ENCODE results near the gene CDC42EP4.
"Not testable (repeated sequence)": the region's sequence is repeated elsewhere in the genome, so short reads cannot be mapped to it uniquely, and the experiment has no call there.

The CDC42EP4 gene

DNA sequence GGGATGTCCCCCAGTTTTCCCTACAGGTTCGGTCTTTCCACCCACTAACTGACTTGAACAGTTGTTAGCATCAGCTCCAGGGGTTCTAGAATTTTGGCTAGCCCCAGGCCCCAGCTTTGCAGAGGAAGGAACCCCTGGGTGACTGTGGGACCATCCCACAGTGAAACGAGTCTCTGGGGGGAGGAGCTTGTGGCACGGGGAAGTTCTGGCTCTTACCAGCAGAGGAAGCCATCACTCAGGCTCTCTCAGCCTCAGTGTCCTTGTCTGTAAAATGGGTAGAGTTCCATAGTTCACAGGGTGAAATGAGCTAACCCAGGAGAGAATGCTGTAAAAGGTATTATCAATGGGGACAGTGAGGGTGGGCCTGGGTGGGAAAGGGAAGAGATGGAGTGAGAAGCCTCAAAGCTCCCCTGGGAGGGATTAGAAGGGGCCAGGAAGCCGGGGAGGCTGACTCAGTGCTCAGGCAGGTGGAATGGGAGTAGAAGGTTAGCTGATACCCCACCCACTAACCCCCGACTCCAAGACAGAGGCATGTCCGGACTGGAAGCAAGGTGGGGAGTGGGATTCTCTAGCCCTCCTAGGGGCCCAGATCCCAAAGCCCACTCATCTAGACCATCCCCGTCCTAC lies 30.9 kb upstream of the CDC42EP4 start:
- DNase-seq, result no peak

DNA sequence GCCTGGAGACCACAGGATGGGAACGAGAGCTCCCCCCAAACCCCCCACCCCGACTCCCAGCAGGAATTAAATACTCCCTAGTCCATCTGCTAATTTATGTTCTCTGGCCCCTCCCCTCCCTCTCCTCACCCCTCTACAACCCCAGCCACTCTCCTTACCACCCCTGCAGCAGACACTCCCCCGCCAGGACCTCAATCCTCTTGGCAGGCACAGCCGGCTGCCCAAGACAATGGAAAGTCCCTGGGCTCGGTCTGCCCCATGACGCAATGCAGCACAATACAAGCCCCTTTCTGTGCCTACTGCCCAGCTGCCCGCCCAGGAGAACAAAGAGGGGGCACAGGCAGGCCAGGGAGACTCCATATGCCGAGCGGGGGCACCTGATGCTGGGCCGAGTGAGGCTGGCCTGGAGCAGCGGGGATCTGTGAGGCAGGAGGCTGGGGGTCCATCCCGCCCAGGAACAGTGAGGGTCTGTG lies 30.3 kb upstream of the CDC42EP4 start:
- peak; percentile 91 to 97 for DNase-seq

DNA sequence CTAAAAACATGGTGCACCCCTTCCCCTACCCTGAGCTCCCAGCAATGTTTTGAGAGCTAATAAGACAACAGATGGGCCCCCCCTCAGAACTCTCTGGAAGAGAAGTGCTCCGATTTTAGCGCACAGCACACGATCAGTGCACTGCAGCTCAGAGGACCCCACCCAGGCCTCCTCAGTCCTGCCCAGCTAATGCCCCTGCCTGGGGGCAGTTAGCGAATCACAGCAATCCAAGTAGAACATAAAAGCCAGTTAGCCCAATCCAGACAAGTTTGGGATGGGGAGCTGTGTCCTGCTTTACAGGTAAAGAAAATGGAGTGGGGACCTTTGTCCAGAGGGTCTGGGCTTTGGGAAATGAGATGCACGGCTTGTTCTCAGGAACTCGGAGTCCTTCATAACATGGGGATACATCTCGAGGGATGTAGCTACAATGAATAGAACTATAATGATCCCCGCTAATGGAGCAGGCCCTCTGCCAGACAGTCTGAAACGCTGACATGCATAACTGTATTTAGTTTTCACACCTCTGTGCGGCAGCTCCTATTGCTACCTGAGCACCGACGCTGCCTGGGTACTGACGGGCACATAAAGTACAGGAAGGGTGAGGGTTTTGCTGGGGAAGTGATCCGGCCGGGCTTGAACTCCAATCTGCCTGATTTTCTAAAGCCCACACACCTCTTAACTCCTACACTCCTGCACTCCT lies 29.7 kb upstream of the CDC42EP4 start:
- DNase-seq, result no peak

DNA sequence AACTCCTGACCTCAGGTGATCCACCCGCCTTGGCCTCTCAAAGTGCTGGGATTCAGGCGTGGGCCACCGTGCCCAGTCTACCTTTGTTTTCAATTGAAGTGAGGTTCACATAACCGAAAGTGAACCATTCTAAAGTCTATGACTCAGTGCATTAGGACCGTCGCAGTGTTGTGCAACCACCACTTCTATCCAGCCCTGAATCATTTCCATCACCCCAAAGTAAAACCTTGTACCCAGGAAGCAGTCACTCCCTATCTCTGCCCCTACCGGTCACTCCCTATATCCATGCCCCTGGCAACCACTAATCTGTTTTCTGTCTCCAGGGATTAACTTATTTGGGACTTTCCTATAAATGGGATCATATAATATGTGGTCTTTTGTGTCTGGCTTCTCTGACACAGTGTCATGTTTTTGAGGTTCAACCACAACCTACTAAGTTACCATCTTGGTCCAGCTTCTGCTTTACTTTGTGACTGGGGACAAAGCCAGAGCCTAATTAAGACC lies 28.3 kb upstream of the CDC42EP4 start:
- DNase-seq, result no peak

DNA sequence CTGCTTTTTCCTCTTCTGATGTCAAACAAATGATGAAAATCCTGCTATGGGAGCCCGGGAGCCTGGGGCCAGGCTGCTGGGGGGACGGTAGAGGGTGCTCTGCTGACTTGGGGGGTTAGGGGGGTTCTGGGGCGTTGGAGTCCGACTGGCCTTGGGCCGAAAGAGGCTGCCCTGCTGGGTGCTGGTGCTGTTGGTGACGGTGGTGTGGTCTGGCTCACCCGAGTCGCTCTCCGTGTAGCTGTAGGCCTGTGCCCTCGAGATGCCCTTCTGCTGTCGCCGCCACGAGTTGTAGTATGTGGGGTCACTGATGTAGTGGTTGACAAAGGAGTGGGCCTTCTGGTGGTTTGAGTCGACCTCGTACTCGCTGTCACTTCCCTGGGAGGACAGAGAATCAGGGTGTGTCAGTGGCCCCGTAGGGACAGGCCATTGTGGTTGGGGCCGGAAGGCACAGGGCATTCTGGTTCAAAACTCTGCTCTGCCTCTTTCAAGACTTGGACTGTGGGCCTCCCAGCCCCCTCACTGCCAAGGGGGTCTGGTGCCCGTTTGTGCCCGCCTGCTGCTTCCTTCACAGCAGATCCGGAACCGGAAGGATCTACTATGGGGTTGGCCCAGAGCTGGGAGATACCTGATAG lies 26.9 kb upstream of the CDC42EP4 start:
- DNase-seq, result no peak

DNA sequence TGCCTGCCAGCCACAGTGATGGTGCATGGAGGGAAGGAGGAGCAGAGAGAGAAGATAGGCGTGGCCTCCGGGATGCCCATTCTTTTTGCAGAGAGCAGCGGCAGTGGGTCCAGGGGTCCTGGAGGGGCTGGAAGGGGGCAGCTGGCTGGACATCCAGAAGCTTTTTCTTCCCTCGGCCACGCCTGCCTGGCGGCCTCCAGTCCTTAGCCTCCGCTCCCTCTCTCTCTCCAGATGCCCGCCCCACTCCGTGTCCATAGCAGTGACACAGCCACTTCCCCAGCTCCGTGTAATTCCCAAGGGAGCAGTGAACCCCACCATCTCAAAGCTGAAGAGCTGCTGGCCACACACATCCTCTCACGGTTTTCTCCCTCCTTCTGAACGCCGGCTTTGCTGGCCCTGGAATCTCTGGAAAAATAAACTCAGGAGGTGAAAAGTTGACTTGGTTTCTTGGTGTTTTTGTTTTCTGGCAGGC lies 26.3 kb upstream of the CDC42EP4 start:
- no peak for DNase-seq

DNA sequence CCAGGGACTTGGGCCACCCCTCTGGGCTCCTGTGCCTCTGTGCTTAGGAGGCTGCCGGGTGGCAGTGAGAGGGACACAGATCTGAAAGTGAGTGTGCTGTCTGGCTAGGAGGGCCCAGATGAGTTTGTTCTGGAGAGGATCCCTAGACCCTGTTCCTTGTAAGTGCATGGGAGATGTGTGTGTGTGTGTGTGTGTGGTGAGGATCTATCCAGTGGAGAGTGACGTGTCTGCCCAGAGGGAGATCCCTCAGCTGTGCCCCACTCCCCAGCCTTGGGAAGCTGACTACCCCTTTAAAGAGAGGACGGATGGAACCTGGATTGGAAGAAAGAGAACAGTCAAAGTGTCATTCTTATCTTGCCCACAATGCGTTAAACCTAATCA lies 25.5 kb upstream of the CDC42EP4 start:
- DNase-seq, result no peak

DNA sequence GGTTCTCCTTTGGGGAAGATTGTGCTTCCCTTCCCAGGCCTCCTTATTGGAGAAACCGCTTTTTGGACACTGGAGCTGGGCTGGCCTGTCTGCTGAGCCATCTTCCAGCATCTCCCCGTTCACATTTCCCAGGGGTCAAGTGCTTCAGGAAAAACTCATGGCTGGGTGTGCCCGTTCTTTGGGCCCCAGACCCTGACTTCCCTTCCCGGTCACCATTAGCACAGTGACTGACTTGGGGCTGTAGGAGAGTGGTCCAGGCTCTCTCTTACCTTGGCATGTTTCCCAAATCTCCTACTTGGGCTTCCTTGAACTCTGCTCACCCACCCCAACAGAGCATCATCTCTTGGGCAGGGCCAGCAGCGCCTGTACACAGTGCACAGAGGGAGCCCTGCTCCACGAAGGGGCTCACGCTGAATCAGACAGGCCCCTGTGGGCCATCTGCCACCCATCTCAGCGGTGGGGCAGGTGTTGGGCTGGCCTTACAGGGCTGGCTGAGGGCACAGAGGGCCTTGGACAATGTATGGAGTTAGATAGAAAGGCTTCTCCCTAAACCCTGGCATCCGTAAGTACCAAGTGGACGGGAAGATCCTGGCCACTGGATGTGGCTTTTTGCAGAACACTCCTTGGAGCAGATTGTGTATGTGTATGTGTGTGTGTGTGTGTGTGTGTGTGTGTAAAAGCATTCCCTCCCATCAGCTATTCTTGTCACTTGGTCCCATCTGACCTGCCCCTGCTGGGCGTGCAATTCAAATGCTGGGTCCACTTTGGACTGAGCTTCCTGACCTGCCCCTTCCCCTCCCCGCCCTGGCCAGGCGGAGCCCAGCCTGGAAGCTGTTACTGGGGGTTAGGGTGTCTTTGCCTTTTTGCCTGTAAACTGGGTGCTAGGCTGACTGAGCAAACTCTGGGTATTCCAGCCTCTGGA lies 24.9 kb upstream of the CDC42EP4 start:
- DNase-seq, result no peak

DNA sequence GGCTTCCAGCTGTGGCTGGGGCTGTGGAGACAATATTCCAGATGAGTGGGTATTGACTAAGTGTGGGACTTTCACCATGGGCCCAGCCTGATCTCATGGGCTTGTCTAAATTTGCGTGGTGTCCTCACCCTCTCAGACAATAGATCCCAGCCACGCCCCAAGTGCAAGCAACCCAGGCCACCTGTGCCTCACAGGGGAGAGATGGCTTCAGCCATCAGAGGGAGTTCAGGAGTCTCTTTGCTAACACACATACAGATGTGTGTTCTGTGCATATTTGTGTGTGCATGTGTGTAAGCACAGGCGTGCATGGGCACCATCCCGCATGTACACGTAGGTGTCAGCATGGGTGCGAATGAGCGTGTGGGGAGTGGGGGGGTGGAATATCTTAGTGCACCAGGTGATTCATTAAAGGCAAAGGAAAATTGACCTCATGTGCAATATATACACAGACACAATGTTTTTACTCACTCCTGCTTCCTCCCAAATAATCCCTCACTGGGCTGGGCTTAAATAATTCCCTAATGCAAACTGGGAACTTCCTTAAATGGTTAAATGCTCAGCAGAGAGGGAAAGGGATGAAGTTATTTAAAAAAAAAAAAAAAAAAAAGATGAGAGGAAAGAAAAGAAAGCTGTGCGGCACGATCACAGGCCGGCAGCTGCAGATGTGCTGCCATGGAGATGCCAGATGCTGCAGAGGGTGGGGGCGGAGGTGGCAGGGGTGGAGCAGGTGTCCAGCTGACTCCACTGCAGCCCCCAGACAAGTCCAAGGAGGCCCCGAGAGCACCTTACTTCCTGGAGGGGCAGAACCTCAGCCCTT lies 24.0 kb upstream of the CDC42EP4 start:
- DNase-seq, result no peak

DNA sequence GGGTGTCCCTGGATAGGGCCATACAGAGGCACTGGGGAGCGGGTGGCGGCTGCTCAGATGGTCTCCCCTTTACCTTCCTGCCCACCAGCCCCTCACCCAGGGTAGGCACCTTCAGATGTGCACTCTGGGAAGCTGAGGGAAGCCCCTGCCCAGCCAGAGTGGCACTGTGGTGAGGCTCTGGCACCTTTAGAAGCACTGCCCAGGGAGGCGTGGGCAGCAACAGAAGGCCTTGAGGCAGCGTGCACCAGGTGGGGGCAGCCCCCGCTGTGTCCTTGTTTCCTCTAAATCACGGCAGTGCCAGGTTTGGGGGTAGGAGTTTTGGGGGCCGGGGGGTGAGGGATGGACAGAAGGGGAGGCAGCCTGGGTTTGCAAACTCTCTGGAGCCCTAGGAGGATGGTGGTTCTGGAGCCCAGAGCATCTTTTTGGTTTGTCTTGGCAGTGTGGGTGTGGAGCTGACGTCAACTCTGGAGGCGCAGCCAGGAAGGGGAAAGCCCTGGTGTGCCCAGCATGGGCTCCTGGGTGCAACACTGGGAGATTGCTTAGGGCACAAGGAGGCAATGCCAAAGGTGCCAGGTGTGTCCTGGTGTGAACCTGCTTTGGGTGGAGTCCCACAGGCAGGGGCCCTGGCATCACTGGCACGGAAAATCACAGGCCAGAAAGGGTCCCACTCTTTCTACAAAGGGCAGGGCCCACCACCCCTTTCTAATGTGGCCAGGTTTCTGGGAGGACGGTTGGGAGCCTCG lies 23.1 kb upstream of the CDC42EP4 start:
- no peak for DNase-seq

DNA sequence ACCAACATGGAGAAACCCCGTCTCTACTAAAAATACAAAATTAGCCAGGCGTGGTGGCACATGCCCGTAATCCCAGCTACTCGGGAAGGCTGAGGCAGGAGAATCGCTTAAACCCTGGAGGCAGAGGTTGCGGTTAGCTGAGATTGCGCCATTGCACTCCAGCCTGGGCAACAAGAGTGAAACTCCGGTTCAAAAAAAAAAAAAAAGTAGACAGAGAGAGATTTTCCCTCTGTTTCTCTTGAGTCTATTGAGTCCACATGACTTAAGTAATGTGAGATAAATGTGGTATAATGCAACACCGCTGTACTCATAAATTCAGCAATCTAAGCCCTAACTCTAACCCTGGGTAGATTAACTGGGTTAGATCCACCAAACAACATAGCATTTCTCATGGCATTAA lies 21.6 kb upstream of the CDC42EP4 start:
- not testable (repeated sequence) for DNase-seq

DNA sequence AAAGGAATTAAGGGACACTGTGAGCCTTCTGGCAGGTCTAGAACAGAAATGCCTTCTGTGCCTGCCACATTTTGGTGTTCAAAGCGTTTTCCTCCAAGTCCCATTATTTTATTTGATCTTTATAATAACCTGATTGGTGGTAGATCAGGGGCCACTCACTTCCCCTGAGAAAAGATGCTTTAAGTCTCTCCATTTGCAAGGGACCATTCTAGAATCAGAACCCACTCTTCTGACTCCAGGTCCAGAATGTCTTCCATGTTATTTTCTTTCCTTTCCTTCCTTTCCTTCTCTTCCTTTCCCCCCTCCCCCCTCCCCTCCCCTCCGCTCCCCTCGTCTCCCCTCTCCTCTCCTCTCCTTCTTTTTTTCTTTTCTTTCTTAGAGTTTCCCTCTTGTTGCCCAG lies 19.3 kb upstream of the CDC42EP4 start:
- no peak for DNase-seq

DNA sequence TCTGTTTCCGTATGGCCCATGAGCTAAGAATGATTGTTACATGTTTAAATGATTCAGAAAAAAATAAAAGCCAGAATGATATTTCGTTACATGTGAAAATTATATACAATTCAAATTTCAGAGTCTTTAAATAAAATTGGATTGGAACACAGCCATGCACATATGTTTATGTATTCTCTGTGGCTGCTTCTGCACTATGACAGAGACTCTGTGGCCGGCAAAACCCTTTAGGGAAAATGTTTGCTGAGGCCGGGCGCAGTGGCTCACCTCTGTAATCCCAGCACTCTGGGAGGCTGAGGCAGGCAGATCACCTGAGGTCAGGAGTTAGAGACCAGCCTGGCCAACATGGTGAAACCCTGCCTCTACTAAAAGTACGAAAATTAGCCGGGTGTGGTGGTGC lies 15.9 kb upstream of the CDC42EP4 start:
- no peak for DNase-seq

DNA sequence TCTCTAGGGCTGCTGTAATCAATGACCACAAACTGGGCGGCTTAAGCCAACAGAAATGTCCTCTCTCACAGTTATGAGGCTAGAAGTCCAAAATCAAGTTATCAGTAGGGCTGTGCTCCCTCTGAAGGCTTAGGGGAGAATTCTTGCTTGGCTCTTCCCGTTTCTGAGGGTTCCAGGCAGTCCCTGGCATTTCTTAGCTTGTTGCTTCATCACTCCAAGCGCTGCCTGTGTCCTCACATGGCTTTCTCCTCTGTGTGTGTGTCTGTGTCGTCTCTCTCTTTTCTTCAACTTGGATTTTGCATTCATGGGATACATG lies 13.7 kb upstream of the CDC42EP4 start:
- no peak for DNase-seq

DNA sequence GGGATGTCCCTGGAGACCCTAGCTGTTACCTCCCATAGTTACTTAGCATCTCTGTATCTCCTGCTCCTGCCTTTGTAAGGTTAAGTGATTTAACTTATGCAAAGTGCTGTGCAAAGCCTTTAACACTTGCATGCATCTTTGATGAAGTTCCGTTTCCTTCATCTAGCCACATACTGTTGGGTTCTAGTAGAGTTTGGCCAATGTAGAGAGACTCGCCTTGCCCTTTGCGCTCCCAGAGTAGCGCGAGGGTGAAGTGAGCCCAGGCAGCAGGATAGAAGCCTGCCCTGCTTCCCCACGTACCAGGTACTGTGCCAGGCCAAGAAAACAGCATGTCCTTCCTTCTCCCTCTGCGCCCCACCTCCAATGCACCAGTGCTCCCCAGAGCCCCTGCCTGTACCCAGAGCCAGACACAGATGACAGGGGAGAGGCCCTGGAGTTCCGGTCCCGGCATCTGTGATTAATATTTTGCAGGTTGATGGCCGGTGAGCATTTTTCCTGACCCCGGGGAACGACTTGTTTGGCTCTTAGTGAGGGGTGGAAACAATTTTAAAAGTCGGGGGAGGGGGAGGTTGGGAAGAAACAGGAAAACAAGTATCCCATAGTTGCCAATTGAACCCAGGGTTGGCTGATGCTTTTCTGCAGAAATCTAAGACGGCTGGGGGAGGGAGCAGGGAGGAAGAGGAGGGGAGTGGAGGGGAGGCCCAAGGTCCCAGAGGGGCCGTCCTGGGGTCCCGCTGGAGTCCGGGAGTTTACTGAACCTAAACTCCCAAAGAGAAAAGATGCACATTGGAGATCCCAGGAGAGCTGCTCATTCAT lies 13.1 kb upstream of the CDC42EP4 start:
- DNase-seq, result no peak

DNA sequence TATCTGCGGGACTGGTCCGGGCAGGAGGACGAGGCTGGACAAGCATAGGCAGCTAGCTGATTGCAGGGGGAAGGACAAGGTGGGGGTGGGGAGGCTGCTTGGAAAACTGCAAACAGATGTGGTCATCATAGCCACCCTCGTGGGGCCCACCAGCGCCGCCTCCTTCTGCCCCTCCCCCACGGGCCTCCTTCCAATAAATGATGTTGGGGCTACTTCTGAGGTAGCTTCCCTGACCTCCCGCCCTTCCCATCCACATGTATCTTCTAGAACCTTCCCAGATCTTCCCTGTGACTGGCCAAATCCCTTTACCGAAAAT lies 12.3 kb upstream of the CDC42EP4 start:
- DNase-seq, result no peak

DNA sequence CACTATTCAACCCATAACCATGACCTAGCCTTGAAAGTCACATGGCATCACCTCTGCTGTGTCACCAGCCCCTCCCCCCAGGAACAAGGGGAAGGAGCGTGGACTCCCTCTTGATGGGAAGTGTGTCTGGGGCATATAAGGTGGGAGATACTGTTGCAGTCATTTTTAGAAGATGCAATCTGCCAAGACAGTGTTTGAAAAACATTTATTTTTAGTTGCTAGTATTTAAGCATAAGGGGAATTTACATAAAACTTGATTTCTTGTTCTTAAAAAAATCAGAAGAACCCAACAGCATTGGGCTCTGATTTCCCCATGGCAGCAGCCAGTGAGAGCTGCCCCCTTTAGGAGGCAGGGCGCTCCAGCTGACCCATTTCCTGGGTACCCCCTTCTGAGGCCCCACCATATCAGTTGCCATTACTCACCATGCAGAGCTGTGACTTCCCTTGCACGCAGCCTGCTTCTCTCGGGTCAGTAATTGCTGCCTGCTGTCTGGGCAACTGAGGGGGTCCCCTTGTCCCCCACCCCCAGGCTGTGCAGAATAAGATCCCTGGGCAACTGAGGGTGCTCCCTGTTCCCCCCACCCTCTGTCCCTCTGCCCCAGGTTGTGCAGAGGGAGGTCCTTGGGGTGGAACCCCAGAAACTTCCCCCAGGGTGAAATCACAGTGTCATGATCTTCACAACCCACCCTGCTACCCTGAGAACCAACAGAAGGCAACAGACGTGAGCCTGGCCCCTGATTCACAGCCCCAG lies 11.8 kb upstream of the CDC42EP4 start:
- no peak for DNase-seq

DNA sequence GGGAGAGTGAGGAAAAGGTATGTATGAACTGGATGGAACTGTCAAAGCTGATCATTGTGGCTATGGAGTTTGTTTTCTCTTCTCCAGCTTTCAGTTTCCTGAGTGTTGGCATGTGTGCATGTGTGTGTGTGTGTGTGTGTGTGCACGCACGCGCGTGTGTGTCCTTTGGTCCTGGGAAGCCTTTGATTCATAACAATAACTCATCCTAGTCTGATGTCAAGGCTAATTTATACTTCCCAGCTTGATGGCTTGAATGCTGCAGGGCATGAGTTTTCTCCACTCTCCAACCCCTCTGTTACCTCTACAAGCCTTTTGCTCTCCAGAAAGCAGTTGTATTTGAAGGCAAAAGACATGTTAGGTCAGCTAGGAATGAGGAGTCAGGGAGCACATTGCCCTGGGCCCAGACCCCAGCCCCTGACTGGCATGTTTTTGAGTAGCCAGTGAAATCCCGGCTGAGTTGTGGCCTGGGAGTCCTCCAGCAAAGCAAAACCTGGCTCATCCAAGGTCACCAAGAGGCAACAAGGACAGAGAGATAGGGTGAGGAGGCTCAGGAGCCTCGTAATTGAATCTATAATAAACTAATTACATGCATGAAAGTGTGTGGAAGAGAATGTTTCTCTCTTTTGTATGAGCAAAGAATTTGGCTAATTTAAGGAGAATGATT lies 8.9 kb upstream of the CDC42EP4 start:
- no peak for DNase-seq

DNA sequence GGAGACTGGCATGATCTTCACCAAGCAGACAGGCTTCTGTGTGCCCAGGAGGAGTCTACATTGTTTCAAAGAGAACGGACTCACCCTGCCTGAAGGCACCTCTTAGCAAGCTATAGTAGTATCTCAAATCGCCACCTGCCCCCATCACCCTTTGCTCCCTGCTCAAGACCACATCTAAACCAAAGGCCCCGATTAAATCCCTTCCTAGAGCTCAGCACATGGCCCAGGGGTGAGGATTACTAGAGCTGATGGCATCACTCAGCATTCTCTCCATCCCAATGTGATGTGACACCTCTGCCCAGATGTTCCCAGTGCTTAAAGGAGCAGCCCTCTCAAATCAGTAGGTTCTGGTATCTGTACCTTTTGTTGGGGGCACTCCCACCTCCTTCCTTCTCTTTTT lies 8.0 kb upstream of the CDC42EP4 start:
- no peak for DNase-seq

Data from hippocampal formation (tissue), 2 donors.